Ovary (tissue), 3 donors: ENCODE measurements around the gene ING2.

Experiments used
- CTCF ChIP-seq, 3 donors: fragments of 450-650 bp in 2 of 3; fragments of 200-600 bp in 1 of 3; IDR thresholded peaks; one replicate each; pipeline versions ENCODE4 v1.5.1 to v1.8.0; 2016 to 2022; ENCODE audit warnings: antibody characterized with exemption in 3 of 3, mild to moderate bottlenecking in 1 of 3
- POLR2A ChIP-seq: fragments of 450-650 bp; IDR thresholded peaks from one replicate; pipeline ENCODE4 v1.6.1; 2017; ENCODE audit warnings: antibody characterized with exemption, mild to moderate bottlenecking, moderate library complexity
- donor health status: DM: no; HTN: no; CAD: no.

- TF ChIP-seq CTCF (IDR thresholded peaks at IDR 0.05) (no peak), POLR2A (no peak)
Measured at GRCh38 chr4:183506389-183506735, 1.5 kb downstream of the ING2 start.
